Glutamatergic neuron (in vitro differentiated cells): ENCODE measurements around the gene RPUSD3. TPM values are rescaled to one million over a fixed set of nuclear protein-coding genes. Genes with fewer than 3 reads are reported as not detected.
"Not testable (repeated sequence)": the region's sequence is repeated elsewhere in the genome, so short reads cannot be mapped to it uniquely, and the experiment has no call there.

Experiments used
- DNase-seq: peaks from one replicate; pipeline ENCODE4 v3.0.0; 2022
- H3K27ac Mint-ChIP-seq: one replicate; pipeline ENCODE4 v1.8.0; 2020; ENCODE audit warnings: mild to moderate bottlenecking, mixed read lengths, inconsistent platforms; ENCODE audit not compliant: unreplicated experiment
- H3K27me3 Mint-ChIP-seq: one replicate; pipeline ENCODE4 v1.8.0; 2020; ENCODE audit warnings: mild to moderate bottlenecking, moderate library complexity, mixed read lengths, inconsistent platforms; ENCODE audit not compliant: unreplicated experiment
- H3K36me3 Mint-ChIP-seq: one replicate; pipeline ENCODE4 v1.8.0; 2020; ENCODE audit warnings: mild to moderate bottlenecking, mixed read lengths, inconsistent platforms; ENCODE audit not compliant: unreplicated experiment
- H3K4me1 Mint-ChIP-seq: one replicate; pipeline ENCODE4 v1.8.0; 2020; ENCODE audit warnings: mild to moderate bottlenecking, low read depth, mixed read lengths, inconsistent platforms; ENCODE audit not compliant: unreplicated experiment
- H3K4me3 Mint-ChIP-seq: one replicate; pipeline ENCODE4 v1.8.0; 2020; ENCODE audit warnings: mild to moderate bottlenecking, mixed read lengths, inconsistent platforms; ENCODE audit not compliant: unreplicated experiment
- H3K9me3 Mint-ChIP-seq: one replicate; pipeline ENCODE4 v1.8.0; 2020; ENCODE audit warnings: mild to moderate bottlenecking, moderate library complexity, mixed read lengths, inconsistent platforms; ENCODE audit not compliant: unreplicated experiment
- total RNA-seq: library from RNA; stranded (reverse); fragmentation: NEBNext Ultra II Directional; extraction: Animal tissue kit (Norgen Biotek cat#: 25700); gene quantifications from one replicate; pipeline ENCODE4 v1.2.1, GENCODE V29; 2021; ENCODE audit not compliant: unreplicated experiment
- TF ChIP-seq, protein P1 (sequence below): fragments of 200-600 bp; sonication (generic); IDR thresholded peaks from one replicate; pipeline ENCODE4 v1.5.0; 2021; ENCODE audit not compliant: partially characterized antibody, unreplicated experiment

Gene RPUSD3
- total RNA-seq, 1 donor from 2014 or later = 81.7 TPM

GRCh38 chr3:9861201-9861600 is 17.4 kb upstream of the RPUSD3 start:
- TF ChIP-seq, protein P1, sequence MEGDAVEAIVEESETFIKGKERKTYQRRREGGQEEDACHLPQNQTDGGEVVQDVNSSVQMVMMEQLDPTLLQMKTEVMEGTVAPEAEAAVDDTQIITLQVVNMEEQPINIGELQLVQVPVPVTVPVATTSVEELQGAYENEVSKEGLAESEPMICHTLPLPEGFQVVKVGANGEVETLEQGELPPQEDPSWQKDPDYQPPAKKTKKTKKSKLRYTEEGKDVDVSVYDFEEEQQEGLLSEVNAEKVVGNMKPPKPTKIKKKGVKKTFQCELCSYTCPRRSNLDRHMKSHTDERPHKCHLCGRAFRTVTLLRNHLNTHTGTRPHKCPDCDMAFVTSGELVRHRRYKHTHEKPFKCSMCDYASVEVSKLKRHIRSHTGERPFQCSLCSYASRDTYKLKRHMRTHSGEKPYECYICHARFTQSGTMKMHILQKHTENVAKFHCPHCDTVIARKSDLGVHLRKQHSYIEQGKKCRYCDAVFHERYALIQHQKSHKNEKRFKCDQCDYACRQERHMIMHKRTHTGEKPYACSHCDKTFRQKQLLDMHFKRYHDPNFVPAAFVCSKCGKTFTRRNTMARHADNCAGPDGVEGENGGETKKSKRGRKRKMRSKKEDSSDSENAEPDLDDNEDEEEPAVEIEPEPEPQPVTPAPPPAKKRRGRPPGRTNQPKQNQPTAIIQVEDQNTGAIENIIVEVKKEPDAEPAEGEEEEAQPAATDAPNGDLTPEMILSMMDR = no peak
- no peak overlapping the region for H3K4me3 Mint-ChIP-seq
- H3K27me3 Mint-ChIP-seq = peaks cover 5% of the 10 kb centered on the region
- H3K4me1 Mint-ChIP-seq = peaks cover 18% of the 10 kb centered on the region
- no peak for DNase-seq
- H3K27ac Mint-ChIP-seq = no peak overlapping the region
- no peaks in the 10 kb centered on the region for H3K36me3 Mint-ChIP-seq
- H3K9me3 Mint-ChIP-seq = peaks cover 2% of the 10 kb centered on the region

DNA sequence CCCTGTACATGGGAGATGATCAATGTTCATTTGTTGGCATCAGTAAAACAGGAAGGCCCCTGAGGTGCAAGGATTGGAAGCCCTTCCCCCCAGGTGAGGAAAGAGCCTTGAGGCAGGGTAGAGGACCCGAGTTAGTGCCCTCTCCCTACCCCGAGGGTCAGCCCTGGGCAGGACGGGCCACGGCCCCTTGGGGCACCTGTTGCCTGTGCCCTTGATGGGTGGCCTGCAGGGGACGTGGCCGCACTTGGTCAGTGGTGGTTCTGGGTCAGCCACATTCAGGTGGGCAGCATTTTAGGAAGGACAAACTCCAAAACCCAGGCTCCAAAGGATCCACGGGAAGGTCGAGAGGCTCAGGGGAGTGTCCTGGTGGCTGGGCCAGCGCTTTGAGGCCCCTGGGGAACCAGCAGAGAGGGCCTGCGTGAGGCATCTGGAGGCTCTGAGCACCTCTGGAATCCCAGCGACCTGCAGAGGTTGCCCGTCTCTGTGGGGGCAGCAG is 15.8 kb upstream of the RPUSD3 start:
- TF ChIP-seq, protein P1 = no peak
- Mint-ChIP-seq H3K36me3 (no peaks in the 10 kb centered on the region), H3K4me1 (peaks cover 33% of the 10 kb centered on the region), H3K27me3 (peaks cover 10% of the 10 kb centered on the region), H3K27ac (no peak overlapping the region), H3K4me3 (no peak overlapping the region), H3K9me3 (peaks cover 4% of the 10 kb centered on the region)
- DNase-seq = no peak

GRCh38 chr3:9855594-9855993 is 11.8 kb upstream of the RPUSD3 start:
- H3K4me1 Mint-ChIP-seq = peaks cover 65% of the 10 kb centered on the region
- TF ChIP-seq, protein P1 = no peak
- H3K27ac Mint-ChIP-seq = peak overlapping the region; percentile 97
- H3K4me3 Mint-ChIP-seq = peak overlapping the region; percentile 64
- no peaks in the 10 kb centered on the region for H3K36me3 Mint-ChIP-seq
- H3K27me3 Mint-ChIP-seq = peaks cover 14% of the 10 kb centered on the region
- no peak for DNase-seq
- peaks cover 10% of the 10 kb centered on the region for H3K9me3 Mint-ChIP-seq

DNA sequence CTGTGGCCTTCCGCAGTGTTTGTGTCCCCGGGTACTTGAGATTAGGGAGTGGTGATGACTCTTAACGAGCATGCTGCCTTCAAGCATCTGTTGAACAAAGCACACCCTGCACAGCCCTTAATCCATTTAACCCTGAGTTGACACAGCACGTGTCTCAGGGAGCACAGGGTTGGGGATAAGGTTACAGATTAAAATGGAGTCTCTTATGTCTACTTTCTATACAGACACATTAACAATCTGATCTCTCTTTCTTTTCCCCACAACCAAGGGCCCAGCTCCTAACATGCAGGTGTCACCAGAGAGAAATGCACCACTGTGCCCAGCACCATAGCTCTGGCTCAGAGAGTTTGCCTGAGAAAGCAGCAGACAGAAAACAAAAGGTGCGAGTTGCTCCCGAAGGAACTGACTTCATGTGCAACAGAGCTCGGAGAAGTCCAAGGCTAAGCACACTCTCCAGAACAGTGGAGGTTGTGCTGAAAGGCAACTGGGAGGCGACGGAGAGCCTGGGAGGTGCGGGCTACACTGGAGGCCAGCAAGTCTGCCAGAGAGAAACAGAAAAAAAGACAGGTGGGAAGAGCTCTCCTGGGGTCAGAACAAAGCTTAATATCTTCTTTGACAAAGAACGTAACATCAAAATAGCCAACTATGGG is 10.6 kb upstream of the RPUSD3 start:
- H3K36me3 Mint-ChIP-seq, H3K9me3 Mint-ChIP-seq: not testable (repeated sequence)
- H3K4me3 Mint-ChIP-seq = peak overlapping the region; percentile 85
- peaks cover 73% of the 10 kb centered on the region for H3K4me1 Mint-ChIP-seq
- H3K27me3 Mint-ChIP-seq = peaks cover 14% of the 10 kb centered on the region
- DNase-seq = peak; percentile 33
- peak overlapping the region; percentile 99 for H3K27ac Mint-ChIP-seq

DNA sequence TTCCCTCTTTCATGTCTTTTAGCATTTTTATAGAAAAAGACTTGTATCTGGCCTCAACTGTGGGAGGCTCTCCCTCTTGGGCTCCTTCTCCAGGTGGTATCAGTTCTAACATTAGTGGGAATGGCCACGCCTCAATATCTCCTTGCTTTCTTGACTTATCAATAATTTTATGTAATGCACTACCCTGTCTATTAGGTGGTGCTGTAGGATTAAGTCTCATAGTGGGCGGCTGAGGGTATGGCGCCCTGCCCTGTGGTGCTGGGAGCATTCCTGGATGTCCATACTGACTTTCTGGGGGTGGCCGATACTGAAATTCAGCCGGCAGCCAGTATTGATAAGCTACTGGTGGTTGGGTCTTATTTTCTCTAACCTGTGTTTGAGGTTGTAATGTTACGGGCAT is 8.7 kb upstream of the RPUSD3 start:
- TF ChIP-seq, protein P1 = no peak
- H3K27ac Mint-ChIP-seq = no peak overlapping the region
- peaks cover 79% of the 10 kb centered on the region for H3K4me1 Mint-ChIP-seq
- H3K27me3 Mint-ChIP-seq = peaks cover 11% of the 10 kb centered on the region
- H3K36me3 Mint-ChIP-seq = no peaks in the 10 kb centered on the region
- DNase-seq = no peak
- no peak overlapping the region for H3K4me3 Mint-ChIP-seq
- H3K9me3 Mint-ChIP-seq = peaks cover 11% of the 10 kb centered on the region

GRCh38 chr3:9851926-9852325 is 8.1 kb upstream of the RPUSD3 start:
- H3K9me3 Mint-ChIP-seq = peaks cover 11% of the 10 kb centered on the region
- not testable (repeated sequence) for H3K4me3 Mint-ChIP-seq, H3K36me3 Mint-ChIP-seq, DNase-seq
- peak overlapping the region; percentile 43 for H3K27ac Mint-ChIP-seq
- peaks cover 82% of the 10 kb centered on the region for H3K4me1 Mint-ChIP-seq
- H3K27me3 Mint-ChIP-seq = peaks cover 11% of the 10 kb centered on the region

DNA sequence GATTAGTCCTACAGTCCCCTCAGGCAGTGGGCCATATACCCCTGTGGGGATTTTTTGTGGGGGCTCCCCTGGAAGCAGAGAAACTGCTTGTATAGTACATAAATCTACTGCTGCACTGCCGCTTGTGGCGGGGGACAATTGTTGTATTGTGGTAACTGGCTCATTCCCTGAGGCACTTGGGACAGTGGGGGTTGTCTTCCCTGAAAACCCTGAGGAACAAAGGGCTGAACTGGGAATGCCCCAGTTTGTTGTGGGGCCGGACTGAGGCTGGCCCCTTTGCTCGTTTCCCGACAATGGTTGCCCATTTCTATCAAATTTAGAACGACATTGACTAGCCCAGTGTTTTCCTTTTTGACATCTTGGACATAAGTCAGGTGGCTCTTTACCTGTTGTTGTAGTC is 7.6 kb upstream of the RPUSD3 start:
- H3K4me3 Mint-ChIP-seq, H3K27ac Mint-ChIP-seq: not testable (repeated sequence)

More for the DNA sequence above, 7.6 kb upstream of the RPUSD3 start:
- peaks cover 11% of the 10 kb centered on the region for H3K27me3 Mint-ChIP-seq
- not testable (repeated sequence) for H3K36me3 Mint-ChIP-seq, DNase-seq
- H3K4me1 Mint-ChIP-seq = peaks cover 82% of the 10 kb centered on the region
- H3K9me3 Mint-ChIP-seq = peaks cover 11% of the 10 kb centered on the region
